GM19035 (cell line): ENCODE data around the gene USP48.
"Not testable (repeated sequence)": the region's sequence is repeated elsewhere in the genome, so short reads cannot be mapped to it uniquely, and the experiment has no call there.

ENCODE experiments used
- ATAC-seq: cut with Tn5 transposase; IDR thresholded peaks from one replicate; pipeline ENCODE4 v1.9.1; 2021; ENCODE audit not compliant: unreplicated experiment

Gene USP48

DNA sequence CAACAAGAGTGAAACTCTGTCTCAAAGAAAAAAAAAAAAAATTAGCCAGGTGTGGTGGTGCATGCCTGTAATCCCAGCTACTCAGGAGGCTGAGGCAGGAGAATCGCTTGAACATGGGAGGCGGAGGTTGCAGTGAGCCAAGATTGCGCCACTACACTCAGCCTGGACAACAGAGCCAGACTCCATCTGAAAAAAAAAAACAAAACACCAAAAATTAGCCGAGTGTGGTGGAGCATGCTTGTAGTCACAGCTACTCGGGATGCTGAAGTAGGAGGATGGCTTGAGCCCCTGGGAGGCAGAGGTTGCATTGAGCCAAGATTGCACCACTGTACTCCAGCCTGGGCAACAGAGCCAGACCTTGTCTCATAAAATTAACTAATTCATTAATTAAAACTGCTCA lies 6.0 kb downstream of the USP48 start:
- not testable (repeated sequence) for ATAC-seq

DNA sequence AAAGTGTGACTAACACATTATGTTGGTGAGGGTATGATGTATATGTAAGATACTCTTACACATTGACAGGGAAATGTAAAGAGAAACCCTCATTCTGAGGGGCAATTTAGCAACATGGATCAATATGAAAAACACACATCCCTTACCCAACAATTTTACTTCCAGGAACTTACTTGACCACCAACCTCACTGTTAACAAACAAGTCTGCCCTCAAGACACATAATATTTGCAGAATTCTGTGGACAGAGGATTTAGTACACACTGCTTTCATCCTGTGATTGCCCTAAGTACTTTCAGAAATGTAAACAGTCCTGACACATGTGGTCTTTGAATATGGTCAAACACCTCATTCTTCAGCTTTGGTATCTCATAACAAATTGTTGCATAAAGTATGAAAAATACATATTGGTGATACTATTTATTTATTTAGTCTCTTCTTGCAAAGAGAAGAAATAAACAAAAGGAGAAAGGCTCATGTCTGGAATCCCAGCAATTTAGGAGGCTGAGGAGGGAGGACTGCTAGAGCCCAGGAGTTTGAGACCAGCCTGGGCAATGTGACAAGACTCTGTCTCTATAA lies 6.9 kb downstream of the USP48 start:
- ATAC-seq = no peak

DNA sequence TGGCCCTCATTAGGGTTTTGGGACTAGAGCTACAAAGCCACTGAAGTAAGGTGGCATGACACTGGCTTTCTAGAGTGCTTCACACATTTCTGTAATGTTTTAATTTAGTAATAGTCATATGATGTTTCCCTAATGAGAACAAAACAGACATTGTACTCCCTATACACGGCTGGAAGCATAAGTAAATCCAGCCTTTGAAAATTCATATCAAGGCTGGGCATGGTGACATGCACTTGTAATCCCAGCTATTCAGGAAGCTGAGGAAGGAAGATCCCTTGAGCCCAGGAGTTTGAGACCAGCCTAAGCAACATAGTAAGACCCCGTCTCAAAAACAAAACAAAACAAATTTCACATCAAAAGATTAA lies 7.4 kb downstream of the USP48 start:
- no peak for ATAC-seq

- no peak for ATAC-seq
Measured at GRCh38 chr1:21774835-21775549, 8.0 kb downstream of the USP48 start.

- no peak for ATAC-seq
Measured at GRCh38 chr1:21773585-21773984, 9.4 kb downstream of the USP48 start.

DNA sequence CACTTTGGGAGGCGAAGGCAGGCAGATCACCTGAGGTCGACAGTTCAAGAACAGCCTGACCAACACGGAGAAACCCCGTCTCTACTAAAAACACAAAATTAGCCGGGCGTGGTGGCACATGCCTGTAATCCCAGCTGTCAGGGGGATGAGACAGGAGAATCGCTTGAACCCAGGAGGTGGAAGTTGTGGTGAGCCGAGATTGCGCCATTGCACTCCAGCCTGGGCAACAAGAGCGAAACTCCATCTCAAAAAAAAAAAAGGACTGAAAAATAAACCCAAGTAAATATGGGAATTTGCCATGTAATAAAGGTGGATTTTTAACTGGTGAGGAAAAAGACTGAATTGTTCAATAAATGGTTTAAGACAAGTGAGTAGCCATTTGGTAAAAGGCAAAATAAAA lies 11.3 kb downstream of the USP48 start:
- not testable (repeated sequence) for ATAC-seq

- not testable (repeated sequence) for ATAC-seq
Measured at GRCh38 chr1:21770602-21771001, 12.3 kb downstream of the USP48 start.

DNA sequence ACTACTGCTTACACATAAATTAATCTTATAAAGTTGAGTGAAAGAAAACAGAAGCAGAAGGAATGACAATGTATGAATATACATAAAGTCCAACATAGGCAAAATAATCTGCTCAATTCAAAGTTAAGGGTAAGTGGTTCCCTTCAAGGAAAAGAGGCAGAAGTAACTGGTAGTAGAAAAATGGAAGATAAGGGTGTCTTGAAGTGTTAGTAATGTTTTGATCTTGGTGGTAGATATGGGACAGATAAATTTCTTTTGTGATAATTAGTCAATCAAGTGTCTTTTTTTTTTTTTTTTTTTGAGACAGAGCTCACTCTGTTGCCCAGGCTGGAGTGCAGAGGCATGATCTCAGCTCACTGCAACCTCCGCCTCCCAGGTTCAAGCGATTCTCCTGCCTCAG lies 12.7 kb downstream of the USP48 start:
- ATAC-seq = no peak

DNA sequence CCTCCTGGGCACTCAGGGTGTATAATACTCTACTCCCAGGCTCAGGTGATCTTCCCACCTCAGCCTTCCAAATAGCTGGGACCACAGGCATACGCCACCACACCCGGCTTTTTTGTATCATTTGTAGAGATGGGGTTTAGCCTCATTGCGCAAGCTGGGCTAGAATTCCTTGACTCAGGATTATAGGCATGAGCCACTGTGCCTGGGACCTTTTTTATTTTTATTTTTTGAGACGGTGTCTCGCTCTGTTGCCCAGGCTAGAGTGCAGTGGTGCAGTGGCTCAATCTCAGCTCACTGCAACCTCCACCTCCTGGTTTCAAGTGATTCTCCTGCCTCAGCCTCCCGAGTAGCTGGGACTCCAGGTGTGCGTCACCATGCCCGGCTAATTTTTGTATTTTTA lies 15.8 kb downstream of the USP48 start:
- not testable (repeated sequence) for ATAC-seq

GRCh38 chr1:21766210-21766609 lies 16.7 kb downstream of the USP48 start:
- ATAC-seq = no peak

DNA sequence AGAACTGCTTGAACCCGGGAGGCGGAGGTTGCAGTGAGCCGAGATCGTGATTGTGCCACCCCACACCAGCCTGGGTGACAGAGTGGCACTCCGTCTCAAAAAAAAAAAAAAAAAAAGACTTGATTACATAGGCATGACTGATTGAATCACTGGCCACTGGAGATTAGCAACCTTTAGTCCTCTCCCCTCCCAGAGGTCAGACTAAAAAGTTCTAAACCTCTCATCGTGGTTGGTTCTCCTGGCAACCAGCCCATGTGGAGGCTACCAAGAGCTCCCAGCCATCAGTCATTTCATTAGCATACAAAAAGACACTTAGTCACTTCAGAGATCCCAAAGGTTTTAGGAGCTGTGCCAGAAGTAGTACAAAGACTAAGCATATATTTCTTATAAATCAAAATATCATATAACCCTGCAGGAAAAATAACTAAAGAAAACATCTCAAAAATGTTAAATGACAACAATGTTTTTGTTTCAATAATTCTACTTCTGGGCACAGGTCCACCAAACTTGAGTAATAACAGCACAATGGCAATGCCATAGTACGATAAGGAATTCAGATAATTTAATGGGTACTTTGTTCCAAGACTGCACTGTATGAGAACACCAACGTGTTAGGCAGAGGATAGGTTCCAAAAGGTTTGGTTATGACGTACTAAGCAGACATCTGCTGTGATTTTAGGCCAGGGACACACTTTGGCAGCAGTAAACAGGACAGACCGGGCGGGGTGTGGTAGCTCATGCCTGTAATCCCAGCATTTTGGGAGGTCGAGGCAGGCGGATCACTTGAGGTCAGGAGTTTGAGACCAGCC lies 18.1 kb downstream of the USP48 start:
- ATAC-seq = no peak

GRCh38 chr1:21763694-21764419 lies 19.1 kb downstream of the USP48 start:
- no peak for ATAC-seq

- ATAC-seq = no peak
Measured at GRCh38 chr1:21763236-21763635, 19.7 kb downstream of the USP48 start.

GRCh38 chr1:21762022-21762404 lies 20.9 kb downstream of the USP48 start:
- peak; percentile 41 for ATAC-seq

- ATAC-seq = no peak
Measured at GRCh38 chr1:21761052-21761451, 21.9 kb downstream of the USP48 start.

DNA sequence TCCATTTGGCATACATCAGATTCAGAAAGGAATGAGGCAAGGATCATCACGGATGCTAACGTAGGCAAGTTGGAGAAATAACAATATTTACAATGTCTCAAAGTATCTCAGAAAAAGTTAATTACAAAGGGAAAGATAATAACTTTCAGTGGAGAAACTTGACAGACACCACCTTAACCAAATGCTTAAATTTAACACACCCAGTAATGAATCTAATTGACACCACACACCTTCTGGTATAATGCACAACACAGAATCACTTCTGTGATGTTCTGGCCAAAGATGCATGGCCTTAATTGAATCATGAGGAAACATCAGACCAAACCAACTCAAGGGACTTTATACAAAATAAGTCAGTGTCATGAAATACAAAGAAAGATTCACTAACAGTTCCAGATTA lies 23.1 kb downstream of the USP48 start:
- ATAC-seq = no peak

GRCh38 chr1:21759182-21759581 lies 23.8 kb downstream of the USP48 start:
- ATAC-seq = no peak

- ATAC-seq = no peak
Measured at GRCh38 chr1:21758614-21759013, 24.3 kb downstream of the USP48 start.

DNA sequence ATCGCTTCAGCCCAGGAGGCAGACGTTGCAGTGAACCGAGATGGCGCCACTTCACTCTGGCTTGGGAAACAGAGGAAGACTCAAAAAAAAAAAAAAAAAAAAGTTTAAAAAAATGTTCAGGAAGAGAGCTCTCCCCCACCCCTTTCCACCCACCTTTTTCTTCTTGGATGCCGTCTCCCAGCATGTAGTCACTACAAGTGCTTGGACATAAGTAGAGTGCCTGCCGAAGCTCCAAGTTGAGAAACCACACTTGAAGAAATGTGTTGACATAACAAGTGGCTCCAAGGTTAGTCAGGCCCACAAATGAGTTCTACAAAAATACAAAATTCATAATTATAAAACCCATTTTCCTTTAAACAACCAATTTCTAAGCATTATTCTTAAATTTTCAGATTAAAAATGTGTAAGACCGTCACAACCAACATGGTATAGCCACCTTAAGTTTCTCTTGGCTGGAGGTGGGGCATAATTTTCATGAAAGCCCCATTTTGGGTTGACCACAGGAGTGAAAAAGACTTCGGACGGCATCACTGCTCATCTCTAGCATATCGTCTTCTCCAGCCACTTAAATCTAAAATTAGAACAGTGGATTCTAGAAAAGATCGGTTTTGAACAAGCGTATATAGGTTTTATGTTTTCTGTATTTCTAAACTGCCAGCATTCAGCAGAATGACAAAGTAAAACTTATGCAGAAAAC lies 26.4 kb downstream of the USP48 start:
- ATAC-seq = no peak

DNA sequence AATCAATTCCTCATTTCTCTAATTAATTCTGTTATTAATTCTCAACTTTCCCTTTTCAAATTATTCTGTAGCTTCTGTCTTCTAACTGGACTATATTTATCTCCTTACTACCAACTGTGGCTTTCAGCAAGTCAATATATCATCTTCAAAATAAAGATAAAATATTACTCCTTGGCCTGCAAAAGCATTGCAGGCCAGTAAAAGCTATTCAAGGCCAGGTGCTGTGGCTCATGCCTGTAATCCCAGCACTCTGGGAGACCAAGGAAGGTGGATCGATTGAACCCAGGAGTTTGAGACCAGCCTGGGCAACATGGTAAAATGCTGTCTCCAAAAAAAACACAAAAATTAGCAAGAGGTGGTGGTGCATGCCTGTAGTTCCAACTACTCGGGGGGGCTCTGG lies 27.9 kb downstream of the USP48 start:
- no peak for ATAC-seq

DNA sequence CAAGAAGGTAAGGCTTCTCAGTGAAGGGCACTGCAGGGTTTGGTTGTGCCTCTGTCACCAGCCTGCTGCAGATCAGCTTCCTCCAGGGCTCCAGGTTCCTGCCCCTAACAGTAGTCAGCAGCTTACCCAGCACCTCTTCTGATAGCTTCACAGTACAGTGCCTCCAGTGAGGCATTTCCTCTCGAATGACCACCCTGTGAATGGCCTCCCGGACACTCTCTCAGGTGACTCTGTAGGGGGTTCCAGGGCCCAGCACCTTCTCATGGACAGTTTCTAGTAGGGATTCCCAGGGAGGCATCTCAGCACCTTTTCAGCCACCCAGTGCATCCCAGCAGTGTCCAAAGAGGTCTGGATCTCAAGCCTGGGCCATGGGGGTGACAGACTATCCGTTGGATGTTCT lies 28.4 kb downstream of the USP48 start:
- ATAC-seq = no peak
